ENCODE data around the gene BDP1.
"Not testable (repeated sequence)": the region's sequence is repeated elsewhere in the genome, so short reads cannot be mapped to it uniquely, and the experiment has no call there.

The BDP1 gene, protein sequence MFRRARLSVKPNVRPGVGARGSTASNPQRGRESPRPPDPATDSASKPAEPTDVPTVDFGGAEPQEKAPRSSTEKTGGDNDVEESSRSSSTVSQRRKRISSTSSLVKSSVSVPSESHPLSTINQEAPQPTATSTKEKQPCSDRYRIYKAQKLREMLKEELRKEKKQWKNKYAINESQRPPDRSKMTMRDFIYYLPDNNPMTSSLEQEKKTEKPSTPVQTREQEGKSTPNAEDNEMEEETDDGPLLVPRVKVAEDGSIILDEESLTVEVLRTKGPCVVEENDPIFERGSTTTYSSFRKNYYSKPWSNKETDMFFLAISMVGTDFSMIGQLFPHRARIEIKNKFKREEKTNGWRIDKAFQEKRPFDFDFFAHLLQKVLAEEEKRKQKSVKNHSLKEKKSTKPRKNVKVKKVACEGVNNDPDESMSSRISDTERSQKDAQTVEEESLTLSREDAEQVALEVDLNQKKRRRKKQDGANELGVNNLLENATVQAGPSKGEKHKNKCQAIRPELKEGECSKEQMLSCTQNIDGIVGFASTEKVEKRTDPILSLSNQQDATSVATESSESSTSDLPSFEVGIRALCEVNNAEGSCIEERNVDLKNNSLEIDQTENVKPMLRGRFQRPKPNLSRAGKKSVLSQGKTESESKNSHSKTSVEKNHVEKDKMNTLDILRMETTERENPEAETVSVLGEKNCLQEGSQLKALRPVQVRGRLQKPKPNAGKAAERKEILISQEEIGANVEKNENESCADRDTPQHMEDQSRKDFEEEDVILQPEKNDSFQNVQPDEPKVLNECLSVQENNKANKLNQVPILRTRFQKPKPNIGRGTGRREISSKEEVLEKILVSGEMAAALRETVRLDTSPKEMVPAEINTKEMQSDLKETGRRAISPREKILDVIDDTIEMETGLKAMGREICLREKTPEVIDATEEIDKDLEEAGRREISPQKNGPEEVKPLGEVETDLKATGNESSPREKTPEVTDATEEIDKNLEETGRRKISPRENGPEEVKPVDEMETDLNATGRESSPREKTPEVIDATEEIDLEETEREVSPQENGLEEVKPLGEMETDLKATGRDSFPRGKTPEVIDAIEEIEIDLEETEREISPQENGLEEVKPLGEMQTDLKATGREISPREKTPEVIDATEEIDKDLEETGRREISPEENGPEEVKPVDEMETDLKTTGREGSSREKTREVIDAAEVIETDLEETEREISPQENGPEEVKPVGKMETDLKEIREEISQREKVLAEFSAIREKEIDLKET (N-terminal part only)

DNA sequence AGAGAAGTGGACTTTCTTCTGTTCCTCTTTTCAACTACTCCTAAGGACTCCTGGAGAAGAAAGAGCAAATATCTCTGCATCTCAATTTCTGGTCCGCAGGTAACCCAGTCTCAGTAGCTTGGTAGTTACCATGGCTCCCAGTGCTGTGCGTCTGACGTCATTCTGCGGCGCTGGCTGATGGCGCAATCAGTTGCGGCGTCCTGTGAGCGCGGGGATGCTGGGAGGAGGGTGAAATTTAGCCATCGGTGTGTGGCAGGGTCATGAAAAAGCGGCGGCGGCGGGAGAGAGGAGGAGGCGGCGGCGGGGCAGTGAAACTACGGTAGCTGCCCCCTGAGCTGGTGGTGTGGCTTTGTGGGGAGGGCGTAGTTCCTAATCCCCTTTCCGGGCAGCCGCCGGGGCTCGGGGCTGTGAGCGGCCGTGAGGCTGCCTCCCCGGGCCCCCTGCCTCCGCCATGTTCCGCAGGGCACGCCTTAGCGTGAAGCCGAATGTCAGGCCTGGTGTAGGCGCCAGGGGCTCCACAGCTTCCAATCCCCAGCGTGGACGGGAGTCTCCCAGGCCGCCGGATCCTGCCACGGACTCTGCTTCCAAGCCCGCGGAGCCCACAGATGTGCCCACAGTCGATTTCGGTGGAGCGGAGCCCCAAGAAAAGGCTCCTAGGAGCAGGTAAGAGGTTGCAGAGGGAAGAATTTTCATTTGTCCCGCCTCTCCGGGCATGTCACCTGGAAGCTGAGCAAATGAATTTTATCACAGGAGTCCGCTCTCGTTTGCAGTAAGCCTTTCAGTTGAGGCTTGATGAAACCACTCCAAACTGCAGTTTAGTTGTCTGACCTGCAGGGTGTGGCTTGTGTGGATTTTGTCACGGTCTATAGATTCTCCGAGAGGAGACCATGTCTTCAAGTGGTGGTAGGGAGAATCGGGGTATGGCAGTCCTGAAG is at the start of gene BDP1:
BDP1 (plus strand) TSS at position 225 of the 935 bp plus-strand sequence; CDS start at position 452, 227 bp downstream.
- Mint-ChIP-seq H3K4me3 (peak within 1 kb of the TSS; percentile 97), H3K9me3 (no peaks in the 10 kb centered on the region), H3K36me3 (peaks cover 5% of the 10 kb centered on the region), H3K4me1 (peaks cover 16% of the 10 kb centered on the region), H3K27ac (peak within 1 kb of the TSS; percentile 97), H3K27me3 (peaks cover 8% of the 10 kb centered on the region)
- peak; percentile 94 to 99 for DNase-seq (ENCODE audit: low spot score in 2 of 2)
- ATAC-seq (ENCODE audit: low read depth): peak; percentile 88

DNA sequence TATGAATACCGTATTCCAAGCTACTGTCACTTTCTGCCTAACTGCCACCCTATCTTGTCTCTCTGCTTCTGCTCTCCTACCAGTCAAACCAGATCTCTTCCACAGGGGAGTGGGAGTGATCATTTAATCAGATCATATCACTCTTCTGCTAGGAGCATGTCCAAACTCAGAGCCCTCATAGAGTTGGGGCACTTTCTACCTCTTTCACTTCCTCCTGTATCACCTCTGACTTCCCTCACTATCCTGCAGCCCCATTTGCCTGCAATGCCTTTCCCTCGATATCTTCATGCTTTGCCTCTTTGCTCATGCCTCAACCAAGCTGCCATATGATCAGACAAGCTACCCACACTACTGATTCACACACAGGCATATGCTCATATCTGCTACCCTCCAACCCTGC is 45.4 kb upstream of the BDP1 start:
- peaks cover 10% of the 10 kb centered on the region for H3K27me3 Mint-ChIP-seq
- peak; percentile 70 for ATAC-seq (ENCODE audit: low read depth)
- not testable (repeated sequence) for H3K4me1 Mint-ChIP-seq; H3K27ac Mint-ChIP-seq; H3K4me3 Mint-ChIP-seq; H3K9me3 Mint-ChIP-seq; DNase-seq (ENCODE audit: low spot score in 2 of 2); H3K36me3 Mint-ChIP-seq

DNA sequence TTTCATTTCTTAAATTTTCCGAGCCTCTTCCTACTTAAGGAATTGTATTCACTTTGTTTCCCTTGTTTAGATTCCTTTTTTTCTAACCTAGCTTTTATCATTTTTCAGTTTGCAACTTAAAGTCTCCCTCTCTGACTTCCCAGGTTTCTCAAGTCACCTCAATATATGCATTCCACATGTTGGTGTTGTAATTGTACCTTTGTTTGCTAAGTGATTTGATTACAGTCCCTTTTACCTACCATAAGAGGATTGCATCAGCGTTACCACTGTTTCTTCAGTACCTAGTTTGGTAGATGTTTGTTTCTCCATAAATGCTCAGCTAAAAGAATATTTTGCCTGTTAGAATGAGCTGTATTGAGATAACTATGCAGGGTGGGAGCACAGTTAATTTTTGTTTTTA is 39.8 kb upstream of the BDP1 start:
- H3K4me3 Mint-ChIP-seq; H3K4me1 Mint-ChIP-seq; H3K9me3 Mint-ChIP-seq; DNase-seq (ENCODE audit: low spot score in 2 of 2); H3K27ac Mint-ChIP-seq; H3K36me3 Mint-ChIP-seq; ATAC-seq (ENCODE audit: low read depth): not testable (repeated sequence)
- peaks cover 12% of the 10 kb centered on the region for H3K27me3 Mint-ChIP-seq

DNA sequence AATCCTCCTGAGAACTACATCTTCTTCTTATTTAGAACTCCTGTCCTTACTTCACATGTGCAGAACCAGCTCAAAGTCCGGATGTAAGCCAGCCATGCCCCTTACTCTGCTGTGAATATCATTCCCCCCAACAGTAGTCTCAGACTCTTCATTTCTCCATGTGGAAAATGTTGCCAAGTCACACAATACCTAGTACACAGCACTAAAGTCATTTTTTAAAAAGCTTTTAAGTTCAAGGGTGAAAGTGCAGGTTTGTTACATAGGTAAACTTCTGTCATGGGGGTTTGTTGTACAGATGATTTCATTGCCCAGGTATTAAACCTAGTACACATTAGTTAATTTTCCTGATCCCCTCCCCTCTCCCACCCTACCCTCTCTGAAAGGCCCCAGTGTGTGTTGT is 37.4 kb upstream of the BDP1 start:
- H3K36me3 Mint-ChIP-seq; H3K4me1 Mint-ChIP-seq; H3K27ac Mint-ChIP-seq; ATAC-seq (ENCODE audit: low read depth); DNase-seq (ENCODE audit: low spot score in 2 of 2); H3K9me3 Mint-ChIP-seq; H3K4me3 Mint-ChIP-seq: not testable (repeated sequence)
- H3K27me3 Mint-ChIP-seq: peaks cover 12% of the 10 kb centered on the region

DNA sequence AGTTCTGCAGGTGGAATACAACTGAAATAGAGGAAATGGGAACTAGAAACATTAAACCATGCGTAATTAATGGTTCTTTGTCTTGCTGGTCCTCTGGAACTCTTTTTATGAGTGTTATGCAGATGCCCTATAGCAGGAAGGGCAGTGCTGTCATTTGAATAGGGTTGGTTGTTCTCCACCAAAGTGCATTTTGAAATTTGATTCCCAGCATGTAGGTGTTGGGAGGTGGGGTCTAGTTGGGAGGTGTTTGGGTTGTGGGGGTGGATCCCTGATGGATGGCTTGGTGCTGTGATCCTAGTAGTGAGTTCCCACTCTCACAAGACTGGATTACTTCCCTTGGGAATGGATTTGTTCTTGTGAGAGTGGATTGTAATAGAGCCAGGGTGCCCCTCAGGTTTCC is 34.2 kb upstream of the BDP1 start:
- not testable (repeated sequence) for DNase-seq (ENCODE audit: low spot score in 2 of 2); H3K4me3 Mint-ChIP-seq; ATAC-seq (ENCODE audit: low read depth); H3K9me3 Mint-ChIP-seq; H3K36me3 Mint-ChIP-seq; H3K27ac Mint-ChIP-seq; H3K4me1 Mint-ChIP-seq
- peaks cover 11% of the 10 kb centered on the region for H3K27me3 Mint-ChIP-seq

DNA sequence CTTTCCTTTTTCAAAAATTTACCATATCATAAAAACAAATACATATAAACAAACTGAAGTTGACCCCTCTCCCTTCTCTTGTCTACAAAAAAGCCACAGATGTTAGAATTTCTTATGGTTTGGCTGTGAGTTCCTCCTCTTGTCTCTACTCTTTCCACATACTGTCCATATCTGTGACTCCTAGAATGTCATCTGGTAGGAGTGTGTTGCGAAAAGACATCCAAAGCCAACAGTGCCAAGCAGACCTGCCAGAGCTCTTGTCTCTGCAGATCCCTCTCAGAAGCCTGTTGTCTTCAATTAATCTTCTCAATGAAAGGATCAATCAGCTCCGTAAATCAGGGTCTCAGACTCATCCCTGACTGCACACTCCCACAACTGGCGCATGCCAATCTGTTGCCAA is 31.6 kb upstream of the BDP1 start:
- not testable (repeated sequence) for H3K4me1 Mint-ChIP-seq; H3K4me3 Mint-ChIP-seq; DNase-seq (ENCODE audit: low spot score in 2 of 2); H3K9me3 Mint-ChIP-seq; H3K27ac Mint-ChIP-seq; ATAC-seq (ENCODE audit: low read depth); H3K36me3 Mint-ChIP-seq; H3K27me3 Mint-ChIP-seq

DNA sequence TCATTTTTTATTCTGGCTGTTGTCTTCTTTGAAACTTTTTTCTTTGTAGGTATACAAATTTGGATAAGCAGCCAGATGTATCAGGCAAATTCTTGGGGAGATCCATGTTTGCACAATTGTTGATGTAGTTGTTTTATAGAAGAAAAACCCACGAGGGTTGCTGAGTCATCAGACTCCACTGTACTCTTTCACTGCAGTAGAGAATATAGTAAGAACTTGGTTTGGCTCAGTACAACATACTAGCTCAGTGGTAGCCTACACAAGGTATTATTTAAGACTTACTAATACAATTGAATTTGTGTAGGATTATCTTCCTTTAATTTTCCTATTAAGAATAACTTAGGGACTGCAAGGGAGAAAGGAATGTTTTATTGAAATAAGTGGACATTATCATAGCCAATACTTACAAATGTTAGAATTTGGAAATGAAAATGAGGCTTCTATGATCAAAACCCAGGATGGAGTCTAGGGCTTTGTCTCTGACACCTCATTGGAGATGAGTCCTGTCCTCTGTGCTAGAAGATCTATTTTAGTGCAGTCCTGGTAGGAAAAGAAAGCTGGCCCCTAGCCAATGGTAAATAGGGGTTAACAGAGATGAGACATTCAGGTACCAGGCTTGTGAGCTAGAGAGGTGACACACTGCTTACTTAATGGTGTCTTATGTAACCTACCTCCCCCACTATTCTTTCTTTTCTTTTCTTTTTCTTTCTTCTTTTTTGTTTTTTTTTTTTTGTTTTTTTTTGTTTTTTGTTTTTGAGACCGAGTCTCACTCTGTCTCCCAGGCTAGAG is 28.6 kb upstream of the BDP1 start:
- not testable (repeated sequence) for DNase-seq (ENCODE audit: low spot score in 2 of 2); H3K27me3 Mint-ChIP-seq; H3K36me3 Mint-ChIP-seq; H3K9me3 Mint-ChIP-seq; H3K4me1 Mint-ChIP-seq; H3K4me3 Mint-ChIP-seq; H3K27ac Mint-ChIP-seq; ATAC-seq (ENCODE audit: low read depth)

DNA sequence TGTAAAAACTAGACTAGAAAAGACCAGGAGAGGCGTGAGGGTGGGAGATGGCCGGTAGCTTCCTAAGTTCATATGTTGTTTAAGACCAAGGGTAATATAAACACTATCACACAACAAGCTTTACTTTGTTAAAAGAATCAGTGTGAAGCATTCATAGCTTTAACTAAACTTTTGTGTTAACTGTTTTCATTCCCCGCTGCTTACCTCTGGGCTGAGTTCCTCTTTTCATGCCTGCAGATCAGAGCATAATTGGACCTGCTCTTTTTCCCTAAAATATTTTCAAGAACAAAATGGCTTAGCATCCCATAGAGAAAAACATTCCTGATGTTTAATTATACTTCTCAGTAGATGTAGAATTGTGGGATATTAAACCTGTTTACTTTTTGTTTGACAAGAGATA is 23.0 kb upstream of the BDP1 start:
- not testable (repeated sequence) for H3K36me3 Mint-ChIP-seq; DNase-seq (ENCODE audit: low spot score in 2 of 2); H3K27me3 Mint-ChIP-seq; H3K4me1 Mint-ChIP-seq; H3K27ac Mint-ChIP-seq; H3K4me3 Mint-ChIP-seq; ATAC-seq (ENCODE audit: low read depth); H3K9me3 Mint-ChIP-seq

DNA sequence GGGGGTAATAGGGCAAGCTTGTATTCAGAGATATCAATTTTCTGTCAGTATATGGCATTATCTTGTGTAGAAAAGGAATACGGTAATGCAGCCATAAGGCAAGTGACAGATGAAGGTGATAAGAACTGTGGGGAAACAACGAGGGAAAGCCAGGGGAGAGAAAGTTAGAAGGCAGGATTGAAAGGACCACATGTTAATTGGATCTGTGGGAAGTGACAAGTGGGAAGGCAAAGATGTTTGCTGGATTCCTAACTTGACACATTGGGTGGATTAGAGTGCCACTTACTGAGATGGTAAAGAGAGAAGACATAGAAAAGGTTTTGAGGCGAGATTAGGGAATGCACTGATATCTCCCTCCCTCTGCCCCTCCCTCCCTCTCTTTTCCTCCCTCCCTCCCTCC is 20.6 kb upstream of the BDP1 start:
- ATAC-seq (ENCODE audit: low read depth); H3K9me3 Mint-ChIP-seq; H3K27me3 Mint-ChIP-seq; DNase-seq (ENCODE audit: low spot score in 2 of 2); H3K36me3 Mint-ChIP-seq; H3K27ac Mint-ChIP-seq; H3K4me3 Mint-ChIP-seq; H3K4me1 Mint-ChIP-seq: not testable (repeated sequence)

DNA sequence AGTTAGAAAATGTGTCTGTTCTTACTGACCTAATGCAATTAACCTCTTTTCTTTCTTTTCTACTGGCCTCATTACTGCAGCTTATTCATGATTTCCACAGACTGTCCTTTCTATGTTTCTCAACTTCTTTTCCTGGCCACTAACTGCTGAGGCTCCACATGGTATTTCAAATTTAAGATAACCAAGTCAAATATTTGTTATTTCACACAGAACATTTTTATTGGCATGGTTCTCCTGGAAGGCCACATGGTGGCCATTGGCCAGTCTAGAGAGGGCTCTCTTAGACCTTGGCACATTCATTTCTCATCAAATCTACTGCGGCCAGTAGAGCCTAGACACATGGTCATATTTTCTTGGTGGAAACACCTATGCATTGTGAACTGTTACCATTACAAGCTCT is 13.9 kb upstream of the BDP1 start:
- not testable (repeated sequence) for H3K36me3 Mint-ChIP-seq; H3K4me3 Mint-ChIP-seq; ATAC-seq (ENCODE audit: low read depth); H3K9me3 Mint-ChIP-seq; DNase-seq (ENCODE audit: low spot score in 2 of 2); H3K4me1 Mint-ChIP-seq; H3K27ac Mint-ChIP-seq
- peaks cover 12% of the 10 kb centered on the region for H3K27me3 Mint-ChIP-seq

DNA sequence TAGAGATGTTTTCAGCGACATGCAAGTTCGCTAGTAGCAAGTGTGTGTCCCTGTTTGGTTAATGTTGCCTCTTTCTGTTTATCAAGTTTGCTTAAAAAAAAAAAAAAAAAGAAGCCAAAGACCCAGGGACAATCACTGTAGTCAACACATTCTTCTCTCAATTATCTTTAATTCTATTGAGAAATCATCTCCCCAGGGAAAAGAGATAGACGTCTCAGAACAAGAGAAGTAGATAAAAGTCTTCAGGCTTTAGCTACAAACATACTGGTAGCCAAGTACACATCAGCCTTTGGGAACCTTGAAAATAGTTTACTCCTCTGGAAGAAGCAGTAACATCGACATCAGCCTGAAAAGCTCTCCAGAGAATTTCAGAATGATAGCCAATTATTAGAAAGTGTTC is 11.6 kb upstream of the BDP1 start:
- not testable (repeated sequence) for H3K4me1 Mint-ChIP-seq; DNase-seq (ENCODE audit: low spot score in 2 of 2); H3K27ac Mint-ChIP-seq; H3K27me3 Mint-ChIP-seq; H3K36me3 Mint-ChIP-seq; H3K9me3 Mint-ChIP-seq; H3K4me3 Mint-ChIP-seq; ATAC-seq (ENCODE audit: low read depth)

DNA sequence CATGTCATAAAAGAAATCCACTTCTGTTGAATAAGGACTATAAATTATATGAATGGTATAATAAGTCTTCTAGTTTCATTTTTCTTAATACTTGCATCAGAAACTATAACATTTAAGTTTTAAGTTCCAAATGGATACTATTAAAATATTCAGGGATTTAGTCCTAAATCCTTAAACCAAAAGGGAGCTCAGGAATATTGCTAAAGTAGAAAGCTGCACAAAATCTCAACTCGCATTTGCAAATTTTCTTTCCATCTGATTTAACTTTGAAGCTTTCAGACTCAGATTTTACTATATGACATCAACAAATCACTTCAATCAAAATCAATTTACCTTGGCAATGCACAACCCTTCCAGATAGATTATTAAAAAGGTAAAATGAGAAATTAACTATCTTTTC is 10.4 kb upstream of the BDP1 start:
- H3K27me3 Mint-ChIP-seq; DNase-seq (ENCODE audit: low spot score in 2 of 2); H3K4me1 Mint-ChIP-seq; ATAC-seq (ENCODE audit: low read depth); H3K36me3 Mint-ChIP-seq; H3K4me3 Mint-ChIP-seq; H3K9me3 Mint-ChIP-seq; H3K27ac Mint-ChIP-seq: not testable (repeated sequence)
